ENCODE measurements around the gene NTSR1. TPM values are rescaled to one million over a fixed set of nuclear protein-coding genes. Genes with fewer than 3 reads are reported as not detected.

The NTSR1 gene
- total and polyA plus RNA-seq, 2 of the 13 experiments (the other 11 are each of a cell fraction or from before 2014, with no cell fraction given) = 0.09 to 0.12 TPM

GRCh38 chr20:62808211-62808865, 99.7 kb downstream of the NTSR1 start (continued):
- TF ChIP-seq ZNF790 (CRISPR knock-in tag; IDR thresholded peaks at IDR 0.05; ENCODE audit: borderline replicate concordance) (no peak), KLF11 (CRISPR knock-in tag; IDR thresholded peaks at IDR 0.05) (no peak), REPIN1 (CRISPR knock-in tag; IDR thresholded peaks at IDR 0.05; ENCODE audit: borderline replicate concordance, low read depth) (no peak), PLRG1 (conservative IDR thresholded peaks at IDR 0.05) (no peak), ZNF362 (CRISPR knock-in tag; IDR thresholded peaks at IDR 0.05; ENCODE audit: borderline replicate concordance) (no peak), ZNF143 (CRISPR knock-in tag; IDR thresholded peaks at IDR 0.05) (no peak), ZNF75D (CRISPR knock-in tag; IDR thresholded peaks at IDR 0.05; ENCODE audit: borderline replicate concordance) (no peak), ZMYM2 (CRISPR knock-in tag; IDR thresholded peaks at IDR 0.05) (no peak), MTA1 (CRISPR knock-in tag; IDR thresholded peaks at IDR 0.05; ENCODE audit: borderline replicate concordance) (no peak), HOXA7 (CRISPR knock-in tag; IDR thresholded peaks at IDR 0.05) (no peak), HBP1 (CRISPR knock-in tag; IDR thresholded peaks at IDR 0.05; ENCODE audit: low read depth) (no peak), PRPF4 (IDR thresholded peaks at IDR 0.05; ENCODE audit: low read depth, low read length, poor library complexity, severe bottlenecking) (no peak), STAG1 (CRISPR knock-in tag; IDR thresholded peaks at IDR 0.05) (peak; percentile 76), ZSCAN12 (CRISPR knock-in tag; IDR thresholded peaks at IDR 0.05) (no peak), TBX3 (IDR thresholded peaks at IDR 0.05; ENCODE audit: borderline replicate concordance) (no peak), NR3C1 (CRISPR knock-in tag; IDR thresholded peaks at IDR 0.05) (no peak), ZNF850 (CRISPR knock-in tag; conservative IDR thresholded peaks at IDR 0.05) (no peak; the same call in 1 of the 2 replicates), NR2F6 (IDR thresholded peaks at IDR 0.05) (no peak), NR2F6 (CRISPR knock-in tag; IDR thresholded peaks at IDR 0.05) (no peak), LRRFIP1 (CRISPR knock-in tag; conservative IDR thresholded peaks at IDR 0.05) (no peak), ZNF136 (CRISPR knock-in tag; IDR thresholded peaks at IDR 0.05; ENCODE audit: low read depth) (no peak), HOXD1 (CRISPR knock-in tag; IDR thresholded peaks at IDR 0.05) (0 out of 2 replicates have a peak, but pooled peaks have one; percentile 29), SUZ12 (IDR thresholded peaks at IDR 0.05; ENCODE audit: low read depth, low read length) (no peak), ADNP (CRISPR knock-in tag; IDR thresholded peaks at IDR 0.05) (no peak), CREM (IDR thresholded peaks at IDR 0.05) (no peak), CREM (CRISPR knock-in tag; IDR thresholded peaks at IDR 0.05) (no peak), ZNF580 (CRISPR knock-in tag; IDR thresholded peaks at IDR 0.05; ENCODE audit: borderline replicate concordance, low read depth) (no peak)
